Measurements from ENCODE around the gene CFL1.

DNA sequence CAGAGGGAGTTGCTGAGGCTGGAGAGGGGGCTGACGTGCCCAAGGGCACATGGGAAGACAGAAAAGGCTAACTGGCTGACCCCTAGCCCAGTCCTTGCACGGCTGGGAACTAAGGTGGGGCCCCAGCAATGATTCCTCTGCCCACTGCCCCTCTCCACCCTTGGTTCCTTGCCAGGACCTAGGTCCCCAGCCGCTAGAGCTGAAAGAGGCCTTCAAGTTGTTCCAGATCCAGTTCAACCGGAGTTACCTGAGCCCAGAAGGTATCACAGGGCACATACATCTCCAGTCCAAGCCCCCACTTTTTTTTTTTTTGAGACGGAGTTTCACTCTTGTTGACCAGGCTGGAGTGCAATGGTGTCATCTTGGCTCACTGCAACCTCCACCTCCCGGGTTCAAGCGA lies 22.0 kb upstream of the CFL1 start:
- TF ChIP-seq, protein P1, sequence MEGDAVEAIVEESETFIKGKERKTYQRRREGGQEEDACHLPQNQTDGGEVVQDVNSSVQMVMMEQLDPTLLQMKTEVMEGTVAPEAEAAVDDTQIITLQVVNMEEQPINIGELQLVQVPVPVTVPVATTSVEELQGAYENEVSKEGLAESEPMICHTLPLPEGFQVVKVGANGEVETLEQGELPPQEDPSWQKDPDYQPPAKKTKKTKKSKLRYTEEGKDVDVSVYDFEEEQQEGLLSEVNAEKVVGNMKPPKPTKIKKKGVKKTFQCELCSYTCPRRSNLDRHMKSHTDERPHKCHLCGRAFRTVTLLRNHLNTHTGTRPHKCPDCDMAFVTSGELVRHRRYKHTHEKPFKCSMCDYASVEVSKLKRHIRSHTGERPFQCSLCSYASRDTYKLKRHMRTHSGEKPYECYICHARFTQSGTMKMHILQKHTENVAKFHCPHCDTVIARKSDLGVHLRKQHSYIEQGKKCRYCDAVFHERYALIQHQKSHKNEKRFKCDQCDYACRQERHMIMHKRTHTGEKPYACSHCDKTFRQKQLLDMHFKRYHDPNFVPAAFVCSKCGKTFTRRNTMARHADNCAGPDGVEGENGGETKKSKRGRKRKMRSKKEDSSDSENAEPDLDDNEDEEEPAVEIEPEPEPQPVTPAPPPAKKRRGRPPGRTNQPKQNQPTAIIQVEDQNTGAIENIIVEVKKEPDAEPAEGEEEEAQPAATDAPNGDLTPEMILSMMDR (IDR thresholded peaks at IDR 0.05): no peak
- TF ChIP-seq POLR2A (IDR thresholded peaks at IDR 0.05): no peak
- no peak for TF ChIP-seq EP300 (IDR thresholded peaks at IDR 0.05)

Data from ovary (tissue), 3 donors.